Bone marrow (tissue), 2 donors: ENCODE measurements around the gene PPP1R3E.

Experiments
- DNase-seq, 2 donors: peaks; one replicate each; lab custom pipeline; 2025; lab: John Stamatoyannopoulos, UW

Gene PPP1R3E

DNA sequence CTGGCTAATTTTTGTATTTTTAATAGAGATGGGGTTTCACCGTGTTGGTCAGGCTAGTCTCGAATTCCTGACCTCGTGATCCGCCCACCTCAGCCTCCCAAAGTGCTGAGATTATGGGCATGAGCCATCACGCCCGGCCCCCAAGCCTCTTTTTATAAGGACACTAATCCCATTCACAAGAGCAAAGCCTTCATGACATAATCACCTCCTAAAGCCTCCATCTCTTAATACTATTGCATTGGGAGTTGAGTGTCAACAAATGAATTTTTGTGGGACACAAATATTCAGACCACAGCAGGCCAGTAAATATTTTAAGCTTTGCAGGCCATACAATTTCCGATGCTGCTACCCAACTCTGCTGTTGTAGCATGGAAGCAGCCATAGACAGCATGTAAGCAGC, 54.1 kb downstream of the PPP1R3E start:
- DNase-seq = no peak
